ENCODE data around the gene SLX4.

Gene SLX4

DNA sequence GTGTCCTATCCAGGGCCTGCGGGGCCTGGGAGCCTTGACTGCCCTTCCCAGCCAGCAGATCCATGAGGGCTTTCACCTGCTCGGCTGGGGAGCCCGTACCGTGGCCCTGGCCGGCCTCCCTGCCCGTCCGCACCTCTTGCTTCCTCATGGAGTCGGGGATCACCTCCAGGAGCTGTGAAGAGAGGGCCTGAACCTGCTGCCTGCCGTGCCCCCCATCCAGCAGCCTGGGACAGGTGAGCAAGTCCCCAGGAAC is 46.6 kb downstream of the SLX4 start:
- TF ChIP-seq ZC3H10 (CRISPR knock-in tag; IDR thresholded peaks at IDR 0.05) = no peak
- no peak for TF ChIP-seq ARNTL (CRISPR knock-in tag; IDR thresholded peaks at IDR 0.05; ENCODE audit: borderline replicate concordance, low read depth)
- TF ChIP-seq, protein P1, sequence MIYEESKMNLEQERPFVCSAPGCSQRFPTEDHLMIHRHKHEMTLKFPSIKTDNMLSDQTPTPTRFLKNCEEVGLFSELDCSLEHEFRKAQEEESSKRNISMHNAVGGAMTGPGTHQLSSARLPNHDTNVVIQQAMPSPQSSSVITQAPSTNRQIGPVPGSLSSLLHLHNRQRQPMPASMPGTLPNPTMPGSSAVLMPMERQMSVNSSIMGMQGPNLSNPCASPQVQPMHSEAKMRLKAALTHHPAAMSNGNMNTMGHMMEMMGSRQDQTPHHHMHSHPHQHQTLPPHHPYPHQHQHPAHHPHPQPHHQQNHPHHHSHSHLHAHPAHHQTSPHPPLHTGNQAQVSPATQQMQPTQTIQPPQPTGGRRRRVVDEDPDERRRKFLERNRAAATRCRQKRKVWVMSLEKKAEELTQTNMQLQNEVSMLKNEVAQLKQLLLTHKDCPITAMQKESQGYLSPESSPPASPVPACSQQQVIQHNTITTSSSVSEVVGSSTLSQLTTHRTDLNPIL (CRISPR knock-in tag; IDR thresholded peaks at IDR 0.05; ENCODE audit: low read depth) = no peak
- no peak for TF ChIP-seq ISL1 (CRISPR knock-in tag; IDR thresholded peaks at IDR 0.05)
- TF ChIP-seq ZNF565 (CRISPR knock-in tag; conservative IDR thresholded peaks at IDR 0.05; ENCODE audit: low read depth) = no peak
- no peak for TF ChIP-seq GLIS3 (CRISPR knock-in tag; IDR thresholded peaks at IDR 0.05)
- TF ChIP-seq TCF4 (CRISPR knock-in tag; IDR thresholded peaks at IDR 0.05; ENCODE audit: borderline replicate concordance) = no peak
- TF ChIP-seq, protein P2, sequence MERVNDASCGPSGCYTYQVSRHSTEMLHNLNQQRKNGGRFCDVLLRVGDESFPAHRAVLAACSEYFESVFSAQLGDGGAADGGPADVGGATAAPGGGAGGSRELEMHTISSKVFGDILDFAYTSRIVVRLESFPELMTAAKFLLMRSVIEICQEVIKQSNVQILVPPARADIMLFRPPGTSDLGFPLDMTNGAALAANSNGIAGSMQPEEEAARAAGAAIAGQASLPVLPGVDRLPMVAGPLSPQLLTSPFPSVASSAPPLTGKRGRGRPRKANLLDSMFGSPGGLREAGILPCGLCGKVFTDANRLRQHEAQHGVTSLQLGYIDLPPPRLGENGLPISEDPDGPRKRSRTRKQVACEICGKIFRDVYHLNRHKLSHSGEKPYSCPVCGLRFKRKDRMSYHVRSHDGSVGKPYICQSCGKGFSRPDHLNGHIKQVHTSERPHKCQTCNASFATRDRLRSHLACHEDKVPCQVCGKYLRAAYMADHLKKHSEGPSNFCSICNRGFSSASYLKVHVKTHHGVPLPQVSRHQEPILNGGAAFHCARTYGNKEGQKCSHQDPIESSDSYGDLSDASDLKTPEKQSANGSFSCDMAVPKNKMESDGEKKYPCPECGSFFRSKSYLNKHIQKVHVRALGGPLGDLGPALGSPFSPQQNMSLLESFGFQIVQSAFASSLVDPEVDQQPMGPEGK (CRISPR knock-in tag; IDR thresholded peaks at IDR 0.05; ENCODE audit: borderline replicate concordance) = no peak
- TF ChIP-seq, protein P3, sequence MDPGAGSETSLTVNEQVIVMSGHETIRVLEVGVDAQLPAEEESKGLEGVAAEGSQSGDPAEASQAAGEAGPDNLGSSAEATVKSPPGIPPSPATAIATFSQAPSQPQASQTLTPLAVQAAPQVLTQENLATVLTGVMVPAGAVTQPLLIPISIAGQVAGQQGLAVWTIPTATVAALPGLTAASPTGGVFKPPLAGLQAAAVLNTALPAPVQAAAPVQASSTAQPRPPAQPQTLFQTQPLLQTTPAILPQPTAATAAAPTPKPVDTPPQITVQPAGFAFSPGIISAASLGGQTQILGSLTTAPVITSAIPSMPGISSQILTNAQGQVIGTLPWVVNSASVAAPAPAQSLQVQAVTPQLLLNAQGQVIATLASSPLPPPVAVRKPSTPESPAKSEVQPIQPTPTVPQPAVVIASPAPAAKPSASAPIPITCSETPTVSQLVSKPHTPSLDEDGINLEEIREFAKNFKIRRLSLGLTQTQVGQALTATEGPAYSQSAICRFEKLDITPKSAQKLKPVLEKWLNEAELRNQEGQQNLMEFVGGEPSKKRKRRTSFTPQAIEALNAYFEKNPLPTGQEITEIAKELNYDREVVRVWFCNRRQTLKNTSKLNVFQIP (CRISPR knock-in tag; IDR thresholded peaks at IDR 0.05; ENCODE audit: borderline replicate concordance, low read depth) = no peak
- no peak for TF ChIP-seq ESRRG (CRISPR knock-in tag; IDR thresholded peaks at IDR 0.05)
- no peak for TF ChIP-seq PPARA (CRISPR knock-in tag; IDR thresholded peaks at IDR 0.05; ENCODE audit: borderline replicate concordance)
- TF ChIP-seq RARB (CRISPR knock-in tag; IDR thresholded peaks at IDR 0.05) = no peak
- no peak for TF ChIP-seq SNAI2 (CRISPR knock-in tag; IDR thresholded peaks at IDR 0.05)
- TF ChIP-seq, protein P4, sequence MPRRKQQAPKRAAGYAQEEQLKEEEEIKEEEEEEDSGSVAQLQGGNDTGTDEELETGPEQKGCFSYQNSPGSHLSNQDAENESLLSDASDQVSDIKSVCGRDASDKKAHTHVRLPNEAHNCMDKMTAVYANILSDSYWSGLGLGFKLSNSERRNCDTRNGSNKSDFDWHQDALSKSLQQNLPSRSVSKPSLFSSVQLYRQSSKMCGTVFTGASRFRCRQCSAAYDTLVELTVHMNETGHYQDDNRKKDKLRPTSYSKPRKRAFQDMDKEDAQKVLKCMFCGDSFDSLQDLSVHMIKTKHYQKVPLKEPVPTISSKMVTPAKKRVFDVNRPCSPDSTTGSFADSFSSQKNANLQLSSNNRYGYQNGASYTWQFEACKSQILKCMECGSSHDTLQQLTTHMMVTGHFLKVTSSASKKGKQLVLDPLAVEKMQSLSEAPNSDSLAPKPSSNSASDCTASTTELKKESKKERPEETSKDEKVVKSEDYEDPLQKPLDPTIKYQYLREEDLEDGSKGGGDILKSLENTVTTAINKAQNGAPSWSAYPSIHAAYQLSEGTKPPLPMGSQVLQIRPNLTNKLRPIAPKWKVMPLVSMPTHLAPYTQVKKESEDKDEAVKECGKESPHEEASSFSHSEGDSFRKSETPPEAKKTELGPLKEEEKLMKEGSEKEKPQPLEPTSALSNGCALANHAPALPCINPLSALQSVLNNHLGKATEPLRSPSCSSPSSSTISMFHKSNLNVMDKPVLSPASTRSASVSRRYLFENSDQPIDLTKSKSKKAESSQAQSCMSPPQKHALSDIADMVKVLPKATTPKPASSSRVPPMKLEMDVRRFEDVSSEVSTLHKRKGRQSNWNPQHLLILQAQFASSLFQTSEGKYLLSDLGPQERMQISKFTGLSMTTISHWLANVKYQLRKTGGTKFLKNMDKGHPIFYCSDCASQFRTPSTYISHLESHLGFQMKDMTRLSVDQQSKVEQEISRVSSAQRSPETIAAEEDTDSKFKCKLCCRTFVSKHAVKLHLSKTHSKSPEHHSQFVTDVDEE (CRISPR knock-in tag; IDR thresholded peaks at IDR 0.05) = no peak
- TF ChIP-seq ZFP30 (CRISPR knock-in tag; IDR thresholded peaks at IDR 0.05) = no peak
- TF ChIP-seq BACH2 (CRISPR knock-in tag; IDR thresholded peaks at IDR 0.05; ENCODE audit: borderline replicate concordance) = no peak
- no peak for ATAC-seq

DNA sequence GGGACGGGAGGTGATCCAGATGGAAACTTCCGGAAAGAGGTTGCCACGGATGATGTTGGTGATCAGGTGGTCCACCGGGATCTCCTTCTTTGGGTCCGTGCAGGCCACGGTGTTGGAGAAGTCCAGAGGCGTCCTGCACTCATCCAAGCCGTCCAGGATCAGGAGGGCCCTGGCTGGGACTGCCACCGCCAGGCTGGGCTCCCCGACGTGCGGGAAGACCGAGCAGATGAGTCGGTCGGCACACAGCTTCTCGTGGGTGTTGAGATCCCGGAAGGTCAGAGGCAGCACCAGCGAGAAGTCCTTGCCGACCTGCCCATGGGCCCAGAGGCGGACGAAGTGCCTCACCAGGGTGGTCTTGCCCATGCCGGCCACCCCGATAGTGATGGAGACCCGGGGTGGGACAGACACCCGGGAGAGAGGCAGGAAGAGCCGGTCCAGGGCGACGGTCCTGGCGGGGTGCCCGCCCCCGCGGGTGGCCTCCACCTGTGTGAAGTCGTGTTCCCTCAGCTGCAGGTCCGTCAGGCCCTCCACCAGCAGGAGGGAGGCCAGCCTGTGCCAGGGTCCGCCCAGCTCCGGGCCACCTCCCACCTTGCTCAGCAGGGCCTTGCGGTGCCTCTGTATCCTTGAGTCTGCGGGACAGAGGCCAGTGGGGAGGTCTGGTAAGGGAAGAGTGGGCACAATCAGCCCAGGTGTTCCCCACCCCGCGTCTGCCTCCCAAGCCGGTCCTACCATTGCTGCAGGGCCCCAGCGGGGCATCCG is 47.1 kb downstream of the SLX4 start:
- TF ChIP-seq, protein P4 (CRISPR knock-in tag; IDR thresholded peaks at IDR 0.05) = no peak
- no peak for TF ChIP-seq ZFP30 (CRISPR knock-in tag; IDR thresholded peaks at IDR 0.05)
- no peak for TF ChIP-seq ESRRG (CRISPR knock-in tag; IDR thresholded peaks at IDR 0.05)
- TF ChIP-seq SNAI2 (CRISPR knock-in tag; IDR thresholded peaks at IDR 0.05) = no peak
- TF ChIP-seq, protein P2 (CRISPR knock-in tag; IDR thresholded peaks at IDR 0.05; ENCODE audit: borderline replicate concordance) = no peak
- no peak for TF ChIP-seq GLIS3 (CRISPR knock-in tag; IDR thresholded peaks at IDR 0.05)
- ATAC-seq = no peak
